ENCODE results near the gene RPTOR. TPM values are rescaled to one million over a fixed set of nuclear protein-coding genes. Genes with fewer than 3 reads are reported as not detected.

RPTOR gene
- polyA plus RNA-seq, 1 of the 3 experiments (the other 2 are of a cell fraction) = 14.9 TPM

DNA sequence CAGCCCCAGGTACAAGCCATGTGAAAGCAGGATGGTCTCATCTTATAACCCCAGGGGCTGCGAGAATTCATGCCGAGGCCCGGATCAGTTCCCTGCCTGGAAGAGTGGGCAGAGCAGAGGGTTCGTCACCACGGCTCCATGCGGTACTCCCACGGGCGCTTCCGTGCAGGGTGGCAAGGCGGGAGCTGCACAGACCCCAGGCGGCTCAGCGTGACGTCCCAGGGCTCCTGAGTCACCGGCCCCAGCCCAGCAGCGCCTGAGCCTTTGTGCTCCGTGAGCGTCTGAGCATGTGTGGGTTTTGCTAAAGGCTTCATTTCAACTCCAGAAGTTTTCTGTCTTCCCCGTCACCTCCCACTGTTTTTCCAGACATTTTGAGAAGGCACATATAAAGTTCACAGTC, 375.8 kb downstream of the RPTOR start:
- DNase-seq = no peak
- CTCF ChIA-PET = interaction anchor here (0.7 to 2.0 kb wide), 3 partner anchors 11 to 50 kb away, joined by 3 to 6 read pairs (median 3); no protein-coding TSS in a partner anchor

DNA sequence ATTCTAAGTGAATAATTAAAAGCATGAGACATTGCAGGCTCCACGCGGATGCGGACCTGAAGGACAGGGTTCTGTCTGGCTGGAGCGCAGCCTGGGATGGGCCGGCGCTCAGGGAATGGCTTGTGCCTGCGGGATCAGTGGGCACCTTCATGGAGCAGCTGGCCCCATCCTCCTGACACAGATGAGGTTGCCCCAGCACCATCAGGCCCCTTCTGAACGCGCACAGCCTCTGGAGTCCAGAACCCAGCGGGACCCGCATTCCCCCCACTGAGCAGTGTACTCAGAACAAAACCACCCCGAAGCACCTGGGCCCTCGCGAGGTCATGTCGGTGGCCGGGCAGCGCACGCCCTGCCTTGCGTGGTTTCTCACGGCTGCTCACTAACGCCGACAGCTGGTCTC, 376.5 kb downstream of the RPTOR start:
- Histone ChIP-seq H3K9ac (no peak overlapping the region), H4K20me1 (ENCODE audit: insufficient read depth) (no peaks in the 10 kb centered on the region), H3K9me3 (no peaks in the 10 kb centered on the region), H3K27me3 (ENCODE audit: insufficient read depth) (no peaks in the 10 kb centered on the region), H3K9me2 (no peaks in the 10 kb centered on the region), H3K27ac (ENCODE audit: low read depth in 2 of 2, low read length in 1 of 2) (no peak overlapping the region), H3K36me3 (replicated peaks in 1 of 2; ENCODE audit: control insufficient read depth in 1 of 2, insufficient read depth in 2 of 2, low read length in 1 of 2) (peaks cover 17 to 74% of the 10 kb centered on the region in 2 experiments), H3F3A (replicated peaks; ENCODE audit: insufficient read depth) (no peaks in the 10 kb centered on the region), H3K4me1 (ENCODE audit: control insufficient read depth in 1 of 2, insufficient read depth in 2 of 2, low read depth in 1 of 2, low read length in 1 of 2) (no peaks in the 10 kb centered on the region), H3K79me2 (ENCODE audit: insufficient read depth) (no peaks in the 10 kb centered on the region), H3K4me3 (ENCODE audit: low read depth in 2 of 2, low read length in 1 of 2) (no peak overlapping the region), H2AFZ (ENCODE audit: low read depth) (no peak overlapping the region), H3K4me2 (no peak overlapping the region)
- ChIA-PET CTCF (interaction anchor here (0.6 to 2.0 kb wide), 3 partner anchors 11 to 1086 kb away, joined by 3 to 6 read pairs (median 3); no protein-coding TSS in a partner anchor), POLR2A (interaction anchor here (1.0 kb wide), 1 partner anchor 32 kb away, joined by 3 read pairs; no protein-coding TSS in a partner anchor)
- 95% methylated on average over 21 of the region's 22 CpGs for WGBS (ENCODE audit: low lambda C conversion rate)
- no peak for DNase-seq
- no peak for TF ChIP-seq JUND (IDR thresholded peaks at IDR 0.05)
- no peak for TF ChIP-seq FOSL2 (IDR thresholded peaks at IDR 0.05; ENCODE audit: borderline replicate concordance, low read depth)
- no peak for TF ChIP-seq TCF12 (IDR thresholded peaks at IDR 0.05)
- no peak for TF ChIP-seq RAD21 (IDR thresholded peaks at IDR 0.05; ENCODE audit: low read length)
- TF ChIP-seq MXI1 (IDR thresholded peaks at IDR 0.05; ENCODE audit: low read depth, low read length) = no peak
- TF ChIP-seq, protein P1, sequence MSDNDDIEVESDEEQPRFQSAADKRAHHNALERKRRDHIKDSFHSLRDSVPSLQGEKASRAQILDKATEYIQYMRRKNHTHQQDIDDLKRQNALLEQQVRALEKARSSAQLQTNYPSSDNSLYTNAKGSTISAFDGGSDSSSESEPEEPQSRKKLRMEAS (IDR thresholded peaks at IDR 0.05; ENCODE audit: low read depth) = no peak
- no peak for TF ChIP-seq SMC3 (IDR thresholded peaks at IDR 0.05; ENCODE audit: low read depth, low read length)
- TF ChIP-seq RFX5 (IDR thresholded peaks at IDR 0.05; ENCODE audit: low read length) = no peak
- TF ChIP-seq, protein P2, sequence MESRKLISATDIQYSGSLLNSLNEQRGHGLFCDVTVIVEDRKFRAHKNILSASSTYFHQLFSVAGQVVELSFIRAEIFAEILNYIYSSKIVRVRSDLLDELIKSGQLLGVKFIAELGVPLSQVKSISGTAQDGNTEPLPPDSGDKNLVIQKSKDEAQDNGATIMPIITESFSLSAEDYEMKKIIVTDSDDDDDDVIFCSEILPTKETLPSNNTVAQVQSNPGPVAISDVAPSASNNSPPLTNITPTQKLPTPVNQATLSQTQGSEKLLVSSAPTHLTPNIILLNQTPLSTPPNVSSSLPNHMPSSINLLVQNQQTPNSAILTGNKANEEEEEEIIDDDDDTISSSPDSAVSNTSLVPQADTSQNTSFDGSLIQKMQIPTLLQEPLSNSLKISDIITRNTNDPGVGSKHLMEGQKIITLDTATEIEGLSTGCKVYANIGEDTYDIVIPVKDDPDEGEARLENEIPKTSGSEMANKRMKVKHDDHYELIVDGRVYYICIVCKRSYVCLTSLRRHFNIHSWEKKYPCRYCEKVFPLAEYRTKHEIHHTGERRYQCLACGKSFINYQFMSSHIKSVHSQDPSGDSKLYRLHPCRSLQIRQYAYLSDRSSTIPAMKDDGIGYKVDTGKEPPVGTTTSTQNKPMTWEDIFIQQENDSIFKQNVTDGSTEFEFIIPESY (IDR thresholded peaks at IDR 0.05; ENCODE audit: borderline replicate concordance, low read depth) = no peak
- TF ChIP-seq, protein P3, sequence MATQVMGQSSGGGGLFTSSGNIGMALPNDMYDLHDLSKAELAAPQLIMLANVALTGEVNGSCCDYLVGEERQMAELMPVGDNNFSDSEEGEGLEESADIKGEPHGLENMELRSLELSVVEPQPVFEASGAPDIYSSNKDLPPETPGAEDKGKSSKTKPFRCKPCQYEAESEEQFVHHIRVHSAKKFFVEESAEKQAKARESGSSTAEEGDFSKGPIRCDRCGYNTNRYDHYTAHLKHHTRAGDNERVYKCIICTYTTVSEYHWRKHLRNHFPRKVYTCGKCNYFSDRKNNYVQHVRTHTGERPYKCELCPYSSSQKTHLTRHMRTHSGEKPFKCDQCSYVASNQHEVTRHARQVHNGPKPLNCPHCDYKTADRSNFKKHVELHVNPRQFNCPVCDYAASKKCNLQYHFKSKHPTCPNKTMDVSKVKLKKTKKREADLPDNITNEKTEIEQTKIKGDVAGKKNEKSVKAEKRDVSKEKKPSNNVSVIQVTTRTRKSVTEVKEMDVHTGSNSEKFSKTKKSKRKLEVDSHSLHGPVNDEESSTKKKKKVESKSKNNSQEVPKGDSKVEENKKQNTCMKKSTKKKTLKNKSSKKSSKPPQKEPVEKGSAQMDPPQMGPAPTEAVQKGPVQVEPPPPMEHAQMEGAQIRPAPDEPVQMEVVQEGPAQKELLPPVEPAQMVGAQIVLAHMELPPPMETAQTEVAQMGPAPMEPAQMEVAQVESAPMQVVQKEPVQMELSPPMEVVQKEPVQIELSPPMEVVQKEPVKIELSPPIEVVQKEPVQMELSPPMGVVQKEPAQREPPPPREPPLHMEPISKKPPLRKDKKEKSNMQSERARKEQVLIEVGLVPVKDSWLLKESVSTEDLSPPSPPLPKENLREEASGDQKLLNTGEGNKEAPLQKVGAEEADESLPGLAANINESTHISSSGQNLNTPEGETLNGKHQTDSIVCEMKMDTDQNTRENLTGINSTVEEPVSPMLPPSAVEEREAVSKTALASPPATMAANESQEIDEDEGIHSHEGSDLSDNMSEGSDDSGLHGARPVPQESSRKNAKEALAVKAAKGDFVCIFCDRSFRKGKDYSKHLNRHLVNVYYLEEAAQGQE (IDR thresholded peaks at IDR 0.05; ENCODE audit: low read depth, low read length) = no peak
- TF ChIP-seq NRF1 (IDR thresholded peaks at IDR 0.05; ENCODE audit: low read depth, low read length) = no peak
- no peak for TF ChIP-seq CHD2 (IDR thresholded peaks at IDR 0.05; ENCODE audit: low read length, partially characterized antibody)
- TF ChIP-seq, protein P4, sequence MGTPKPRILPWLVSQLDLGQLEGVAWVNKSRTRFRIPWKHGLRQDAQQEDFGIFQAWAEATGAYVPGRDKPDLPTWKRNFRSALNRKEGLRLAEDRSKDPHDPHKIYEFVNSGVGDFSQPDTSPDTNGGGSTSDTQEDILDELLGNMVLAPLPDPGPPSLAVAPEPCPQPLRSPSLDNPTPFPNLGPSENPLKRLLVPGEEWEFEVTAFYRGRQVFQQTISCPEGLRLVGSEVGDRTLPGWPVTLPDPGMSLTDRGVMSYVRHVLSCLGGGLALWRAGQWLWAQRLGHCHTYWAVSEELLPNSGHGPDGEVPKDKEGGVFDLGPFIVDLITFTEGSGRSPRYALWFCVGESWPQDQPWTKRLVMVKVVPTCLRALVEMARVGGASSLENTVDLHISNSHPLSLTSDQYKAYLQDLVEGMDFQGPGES (IDR thresholded peaks at IDR 0.05; ENCODE audit: low read depth, low read length) = no peak
- TF ChIP-seq FOXM1 (IDR thresholded peaks at IDR 0.05; ENCODE audit: low read depth) = no peak
- no peak for TF ChIP-seq EP300 (IDR thresholded peaks at IDR 0.05; ENCODE audit: borderline replicate concordance in 1 of 2, low read depth in 1 of 2, low read length in 1 of 2)
- TF ChIP-seq FOXJ3 (CRISPR knock-in tag; IDR thresholded peaks at IDR 0.05) = no peak
- TF ChIP-seq NFIC (IDR thresholded peaks at IDR 0.05; ENCODE audit: borderline replicate concordance) = no peak
- no peak for TF ChIP-seq TAF1 (IDR thresholded peaks at IDR 0.05; ENCODE audit: borderline replicate concordance, low read depth, low read length)
- no peak for TF ChIP-seq EZH2phosphoT487 (IDR thresholded peaks at IDR 0.05; ENCODE audit: borderline replicate concordance, low read depth)
- TF ChIP-seq GATA2 (CRISPR knock-in tag; IDR thresholded peaks at IDR 0.05) = no peak

More for the DNA sequence above, 375.8 kb downstream of the RPTOR start:
- H2AFZ ChIP-seq (ENCODE audit: low read depth) = no peak overlapping the region
- POLR2A ChIA-PET = interaction anchor here (1.0 kb wide), 1 partner anchor 31 kb away, joined by 3 read pairs; no protein-coding TSS in a partner anchor
- H3K36me3 ChIP-seq (replicated peaks in 1 of 2; ENCODE audit: control insufficient read depth in 1 of 2, insufficient read depth in 2 of 2, low read length in 1 of 2) = peaks cover 19 to 66% of the 10 kb centered on the region in 2 experiments
- TF ChIP-seq NFIC (IDR thresholded peaks at IDR 0.05; ENCODE audit: borderline replicate concordance) = no peak
- no peak for TF ChIP-seq MEF2A (IDR thresholded peaks at IDR 0.05; ENCODE audit: borderline replicate concordance, low read depth)
- WGBS (ENCODE audit: low lambda C conversion rate) = 90% methylated on average over 18 of the region's 18 CpGs
- no peak overlapping the region for H3K4me2 ChIP-seq
- no peaks in the 10 kb centered on the region for H3K9me3 ChIP-seq
- H3K4me1 ChIP-seq (ENCODE audit: control insufficient read depth in 1 of 2, insufficient read depth in 2 of 2, low read depth in 1 of 2, low read length in 1 of 2) = no peaks in the 10 kb centered on the region
- no peaks in the 10 kb centered on the region for H3K9me2 ChIP-seq
- H3K27me3 ChIP-seq (ENCODE audit: insufficient read depth) = no peaks in the 10 kb centered on the region
- H3K27ac ChIP-seq (ENCODE audit: low read depth in 2 of 2, low read length in 1 of 2) = no peak overlapping the region
- H3F3A ChIP-seq (replicated peaks; ENCODE audit: insufficient read depth) = no peaks in the 10 kb centered on the region
- H3K79me2 ChIP-seq (ENCODE audit: insufficient read depth) = no peaks in the 10 kb centered on the region
- H3K9ac ChIP-seq = no peak overlapping the region
- H3K4me3 ChIP-seq (ENCODE audit: low read depth in 2 of 2, low read length in 1 of 2) = no peak overlapping the region
- H4K20me1 ChIP-seq (ENCODE audit: insufficient read depth) = no peaks in the 10 kb centered on the region
